ENCODE data around the gene HES2.
"Not testable (repeated sequence)": the region's sequence is repeated elsewhere in the genome, so short reads cannot be mapped to it uniquely, and the experiment has no call there.

HES2 gene

DNA sequence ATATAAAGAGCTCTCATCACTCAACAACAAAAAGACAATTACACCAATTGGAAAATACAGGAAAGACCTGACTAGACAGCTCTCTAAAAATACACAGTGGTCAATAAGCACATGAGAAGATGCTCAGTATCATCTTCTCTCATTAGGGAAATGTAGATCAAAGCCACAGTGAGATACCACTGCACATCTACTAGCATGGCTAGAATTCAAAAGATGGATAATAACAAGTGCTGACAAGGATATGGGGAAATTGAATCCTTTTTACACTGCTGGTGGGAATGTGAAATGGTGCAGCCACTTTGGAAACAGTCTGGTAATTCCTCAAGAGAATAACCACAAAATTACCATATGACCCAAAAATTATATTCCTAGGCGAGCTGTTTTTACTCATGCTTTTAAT, 35.6 kb downstream of the HES2 start:
- no peak for ATAC-seq

DNA sequence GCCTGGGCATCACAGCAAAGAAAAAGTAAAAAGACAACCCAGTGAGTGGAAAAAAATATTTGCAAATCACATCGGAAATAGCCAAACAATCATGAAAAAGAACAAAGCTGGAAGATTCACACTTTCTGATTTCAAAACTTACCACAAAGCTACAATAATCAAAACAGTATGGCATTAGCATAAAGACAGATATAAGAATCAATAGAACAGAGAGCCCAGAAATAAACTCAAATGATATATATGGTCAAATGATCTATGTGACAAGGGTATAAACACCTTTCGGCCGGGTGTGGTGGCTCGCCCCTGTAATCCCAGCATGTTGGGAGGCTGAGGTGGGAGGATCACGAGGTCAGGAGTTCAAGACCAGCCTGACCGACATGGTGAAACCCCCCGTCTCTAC, 39.7 kb downstream of the HES2 start:
- ATAC-seq: no peak

DNA sequence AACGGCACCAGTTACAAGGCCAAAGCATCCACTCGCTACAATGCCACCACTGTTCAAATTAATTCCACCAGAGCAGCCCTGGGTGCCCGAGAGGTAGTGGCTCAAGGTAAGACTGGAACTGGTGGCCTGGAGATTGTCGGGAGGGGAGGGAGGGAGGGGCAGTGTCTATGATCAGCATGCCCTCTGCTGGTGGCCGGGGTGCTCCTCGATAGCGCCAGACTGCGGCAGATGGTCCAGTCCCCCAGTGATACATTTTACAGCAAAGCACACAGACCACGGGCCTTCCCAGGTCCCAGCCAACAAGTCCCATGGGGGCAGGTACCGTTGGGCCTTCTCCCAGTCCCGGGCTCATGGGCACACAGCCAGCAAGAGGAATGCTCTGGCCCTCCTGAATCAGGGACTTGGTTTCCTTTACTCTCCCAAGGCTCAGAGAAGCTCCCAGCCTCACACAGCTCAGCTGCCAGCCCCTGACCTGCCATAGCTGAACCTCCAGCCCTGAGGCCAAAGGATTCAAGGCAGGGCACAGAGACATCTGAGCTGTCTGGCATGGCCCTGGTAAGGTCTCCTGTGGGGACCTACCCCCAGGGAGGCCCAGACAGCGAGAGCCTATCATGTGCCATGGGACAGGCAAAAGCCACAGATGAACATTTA, 41.5 kb downstream of the HES2 start:
- no peak for ATAC-seq

DNA sequence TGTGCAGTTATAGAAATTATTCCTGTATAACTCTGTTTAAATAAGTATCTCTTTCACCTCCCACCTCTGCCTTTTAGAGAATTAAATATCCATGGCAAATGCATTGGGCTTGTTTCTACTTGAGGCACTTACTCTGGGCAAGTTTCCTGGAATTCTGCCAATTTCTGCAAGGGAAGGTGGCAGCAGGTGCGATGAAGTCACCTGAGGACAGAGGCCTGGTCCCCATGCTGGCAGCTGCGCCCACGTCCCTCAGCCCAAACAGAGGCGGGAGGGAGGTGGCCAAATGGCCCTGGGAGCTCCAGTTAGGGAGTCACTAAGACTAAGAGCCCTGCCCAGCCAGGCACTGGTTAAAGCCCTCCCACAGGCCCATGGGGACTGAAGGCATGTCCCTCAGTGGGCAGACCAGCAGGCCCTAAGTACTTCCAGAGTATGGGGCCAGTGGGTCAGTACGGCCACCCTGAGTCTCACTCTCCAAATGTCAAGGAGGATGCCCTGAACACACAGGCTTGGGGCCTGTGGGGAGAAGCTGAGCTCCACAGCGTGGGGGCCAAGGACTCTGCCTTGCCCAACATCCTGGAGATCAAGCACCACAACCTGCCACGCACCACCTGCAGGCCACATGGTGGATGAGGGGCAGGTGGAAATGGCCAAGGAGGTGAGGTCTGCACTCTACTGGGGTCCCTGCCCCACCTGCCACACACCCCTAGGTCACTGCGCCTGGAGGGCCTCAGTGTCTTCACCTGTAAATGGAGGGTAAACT, 45.6 kb downstream of the HES2 start:
- ATAC-seq: no peak

DNA sequence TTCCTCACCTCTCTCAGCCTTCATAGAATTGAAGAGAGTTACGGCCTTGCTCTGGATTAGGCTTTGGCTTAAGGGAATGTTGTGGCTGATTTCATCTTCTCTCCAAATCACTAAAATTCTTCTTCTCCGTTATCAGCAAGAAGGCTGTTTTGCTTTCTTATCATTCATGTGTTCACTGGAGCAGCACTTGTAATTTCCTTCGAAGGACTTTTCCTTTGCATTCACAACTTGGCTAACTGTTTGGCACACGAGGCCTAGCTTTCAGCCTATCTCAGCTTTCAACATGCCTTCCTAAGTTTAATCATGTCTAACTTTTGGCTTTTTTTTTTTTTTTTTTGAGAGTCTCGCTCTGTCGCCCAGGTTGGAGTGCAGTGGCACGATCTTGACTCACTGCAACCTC, 47.5 kb downstream of the HES2 start:
- not testable (repeated sequence) for ATAC-seq

DNA sequence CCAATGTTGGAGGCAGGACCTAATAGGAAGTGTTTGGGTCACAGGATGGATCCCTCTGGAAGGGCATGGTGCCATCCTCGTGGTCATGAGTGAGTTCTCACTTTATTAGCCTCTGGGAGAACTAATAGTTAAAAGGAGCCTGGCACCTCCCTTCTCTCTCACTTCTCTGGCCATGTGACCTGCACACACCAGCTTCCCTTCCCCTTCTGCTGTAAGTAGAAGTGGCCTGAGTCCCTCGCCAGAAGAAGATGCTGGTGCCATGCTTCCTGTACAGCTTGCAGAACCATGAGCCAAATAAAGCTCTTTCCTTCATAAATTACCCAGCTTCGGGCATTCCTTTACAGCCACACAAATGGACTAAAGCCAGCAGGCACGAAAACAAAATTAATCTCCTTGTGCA, 49.7 kb downstream of the HES2 start:
- ATAC-seq: no peak

DNA sequence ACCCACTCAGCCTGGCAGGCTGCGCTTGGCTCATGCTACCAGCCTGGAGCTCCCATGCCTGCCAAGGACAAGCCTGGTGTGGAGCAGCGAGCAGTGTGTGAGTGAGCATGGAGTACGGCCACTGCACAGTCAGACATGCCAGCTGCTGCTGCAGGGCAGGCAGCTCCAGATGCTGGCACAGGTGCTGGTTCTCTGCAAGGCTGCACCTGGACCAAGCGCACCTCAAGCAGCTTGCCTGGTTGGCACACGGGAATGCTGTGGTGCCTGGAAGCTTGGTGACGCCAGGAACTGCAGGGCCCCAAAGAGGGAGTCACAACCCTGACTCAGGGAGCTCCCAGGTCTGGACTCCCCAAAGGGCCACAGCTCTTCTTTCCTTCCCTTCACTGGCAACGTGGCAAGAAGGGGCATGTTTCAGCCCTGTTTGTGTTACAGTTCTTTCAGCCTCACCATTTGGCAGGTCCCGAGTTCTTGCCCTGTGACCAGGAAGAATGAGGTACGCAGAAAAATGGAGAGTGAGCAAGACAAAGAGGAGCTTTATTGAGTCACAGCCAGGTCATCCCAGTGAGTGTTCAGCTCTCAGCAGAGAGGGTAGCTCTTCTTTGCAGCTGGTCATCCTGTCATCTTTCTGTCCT, 52.2 kb downstream of the HES2 start:
- ATAC-seq: no peak

DNA sequence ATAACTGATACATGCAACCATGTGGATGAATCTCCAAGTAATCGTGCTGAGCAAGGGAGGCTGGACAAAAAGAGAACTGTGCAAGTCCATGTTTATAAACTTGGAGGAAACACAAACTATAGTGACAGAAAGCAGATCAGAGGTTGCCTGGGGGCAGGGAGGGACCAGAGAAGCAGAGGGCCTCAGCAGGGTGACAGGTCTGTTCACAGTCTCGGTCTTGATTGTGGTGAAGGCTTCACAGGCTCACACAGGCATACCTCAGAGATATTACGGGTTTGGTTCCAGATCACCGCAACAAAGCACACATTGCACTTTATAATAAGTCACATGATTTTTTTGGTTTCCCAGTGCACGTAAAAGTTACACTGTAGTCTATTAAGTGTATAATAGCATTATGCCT, 54.7 kb downstream of the HES2 start:
- ATAC-seq: peak; percentile 95 to 96

DNA sequence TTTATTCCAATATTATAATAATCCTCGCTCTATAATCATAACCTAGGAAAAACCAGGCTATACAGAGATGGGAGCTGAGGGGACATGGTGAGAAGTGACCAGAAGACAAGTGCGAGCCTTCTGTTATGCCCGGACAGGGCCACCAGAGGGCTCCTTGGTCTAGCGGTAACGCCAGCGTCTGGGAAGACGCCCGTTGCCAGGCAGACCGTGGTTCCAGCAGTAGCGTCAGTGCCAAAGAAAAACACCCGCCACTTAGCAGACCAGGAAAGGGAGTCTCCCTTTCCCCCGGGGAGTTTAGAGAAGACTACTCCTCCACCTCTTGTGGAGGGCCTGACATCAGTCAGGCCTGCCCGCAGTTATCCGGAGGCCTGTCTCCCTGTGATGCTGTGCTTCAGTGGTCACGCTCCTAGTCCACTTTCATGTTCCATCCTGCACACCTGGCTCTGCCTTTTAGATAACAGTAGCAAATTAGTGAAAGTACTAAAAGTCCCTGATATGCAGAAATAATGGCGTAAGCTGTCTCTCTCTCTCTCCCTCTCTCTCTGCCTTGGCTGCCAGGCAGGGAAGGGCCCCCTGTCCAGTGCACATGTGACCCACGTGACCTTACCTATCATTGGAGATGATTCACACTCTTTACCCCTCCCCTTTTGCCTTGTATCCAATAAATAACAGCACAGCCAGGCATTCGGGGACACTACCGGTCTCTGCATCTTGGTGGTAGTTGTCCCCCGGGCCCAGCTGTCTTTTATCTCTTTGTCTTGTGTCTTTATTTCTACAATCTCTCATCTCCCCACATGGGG, 56.4 kb downstream of the HES2 start:
- not testable (repeated sequence) for ATAC-seq

Data from activated CD4-positive, CD25-positive, alpha-beta regulatory T cell treated with anti-CD3 and anti-CD28 coated beads, Interleukin-2, amount 50 U/mL, for 24 hours (primary cell).